KG1 (cell line): ENCODE results near the gene PHF12.
"Not testable (repeated sequence)": the region's sequence is repeated elsewhere in the genome, so short reads cannot be mapped to it uniquely, and the experiment has no call there.

Experiments
- DNase-seq: peaks from one replicate; lab custom pipeline; 2025; lab: John Stamatoyannopoulos, UW

PHF12 gene

DNA sequence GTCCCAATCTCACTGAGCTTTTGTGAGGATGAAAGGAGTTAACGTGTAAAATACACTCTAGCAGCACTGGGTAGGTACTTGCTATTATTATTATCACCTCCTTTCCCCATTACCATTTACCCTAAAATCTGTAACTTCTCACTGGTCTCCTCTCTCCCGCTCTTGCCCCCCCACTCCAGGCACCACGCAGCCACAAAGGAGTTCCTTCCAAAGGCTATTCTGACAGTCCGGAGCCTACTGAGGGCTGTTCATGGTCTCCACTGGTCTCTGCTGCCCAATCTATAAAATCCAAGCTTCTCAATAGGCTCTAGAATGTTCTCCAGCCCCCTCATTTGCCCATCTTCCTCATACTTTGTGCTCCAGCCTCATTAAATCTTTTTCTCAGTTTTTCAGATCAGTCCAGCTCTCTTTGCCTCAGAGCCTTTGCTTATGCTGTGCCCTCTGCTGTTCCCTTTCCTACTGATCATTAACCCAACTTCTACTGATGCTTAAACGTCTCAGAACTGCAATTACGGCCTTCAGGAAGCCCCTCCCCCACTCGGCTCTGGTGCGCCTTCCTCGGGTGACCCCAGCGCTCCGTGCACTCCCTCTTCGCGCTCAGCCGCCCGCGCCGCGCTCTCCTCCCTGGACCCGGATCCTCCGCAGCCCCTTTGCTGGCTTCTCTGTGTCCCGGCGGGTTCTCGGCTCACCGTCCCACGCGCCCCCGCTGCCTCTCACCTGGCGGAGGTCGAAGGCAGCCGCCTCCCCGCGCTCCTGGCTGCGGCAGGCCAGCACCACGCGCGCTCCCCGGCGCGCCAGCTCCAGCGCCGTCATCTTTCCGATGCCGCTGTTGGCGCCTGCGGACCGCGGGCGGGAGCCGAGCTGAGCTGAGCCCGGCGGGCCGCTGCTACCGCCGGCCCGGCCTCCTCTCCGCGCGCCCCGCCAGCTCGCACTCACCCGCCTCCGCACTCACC, 49.2 kb downstream of the PHF12 start:
- no peak for DNase-seq

DNA sequence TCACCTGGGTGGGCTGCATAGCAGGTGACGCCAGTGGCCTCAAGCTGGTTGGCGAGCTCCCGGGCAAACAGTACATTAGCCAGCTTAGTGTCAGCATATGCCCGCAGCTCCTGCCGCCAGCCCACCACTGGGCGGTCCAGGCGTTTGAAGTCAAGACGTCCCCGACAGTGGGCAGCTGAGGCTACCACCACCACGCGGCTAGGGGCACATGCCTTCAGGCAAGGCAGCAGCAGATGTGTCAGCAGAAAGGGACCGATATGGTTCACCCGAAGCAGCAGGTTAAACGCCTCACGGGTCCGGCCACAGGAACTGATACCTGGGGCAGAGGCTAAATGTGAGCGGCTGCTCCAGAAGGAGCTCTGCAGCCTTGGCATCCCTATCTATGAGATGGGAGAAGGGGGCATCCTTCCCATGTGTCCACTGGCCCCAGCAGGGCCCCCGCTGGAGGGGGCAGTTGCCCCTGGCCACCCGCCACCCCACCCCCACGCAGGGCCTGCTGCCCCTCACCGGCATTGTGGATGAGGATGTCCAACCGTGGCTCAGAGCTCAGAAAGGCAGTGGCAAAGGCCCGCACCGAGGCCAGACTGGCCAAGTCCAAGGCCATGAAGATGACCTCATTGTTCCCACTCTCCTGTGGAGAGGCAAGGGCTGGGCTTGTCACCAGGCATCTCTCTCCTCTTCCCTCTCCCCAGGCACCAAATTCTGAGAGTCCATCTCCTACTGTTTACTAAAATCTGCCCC, 50.2 kb downstream of the PHF12 start:
- DNase-seq, result no peak

DNA sequence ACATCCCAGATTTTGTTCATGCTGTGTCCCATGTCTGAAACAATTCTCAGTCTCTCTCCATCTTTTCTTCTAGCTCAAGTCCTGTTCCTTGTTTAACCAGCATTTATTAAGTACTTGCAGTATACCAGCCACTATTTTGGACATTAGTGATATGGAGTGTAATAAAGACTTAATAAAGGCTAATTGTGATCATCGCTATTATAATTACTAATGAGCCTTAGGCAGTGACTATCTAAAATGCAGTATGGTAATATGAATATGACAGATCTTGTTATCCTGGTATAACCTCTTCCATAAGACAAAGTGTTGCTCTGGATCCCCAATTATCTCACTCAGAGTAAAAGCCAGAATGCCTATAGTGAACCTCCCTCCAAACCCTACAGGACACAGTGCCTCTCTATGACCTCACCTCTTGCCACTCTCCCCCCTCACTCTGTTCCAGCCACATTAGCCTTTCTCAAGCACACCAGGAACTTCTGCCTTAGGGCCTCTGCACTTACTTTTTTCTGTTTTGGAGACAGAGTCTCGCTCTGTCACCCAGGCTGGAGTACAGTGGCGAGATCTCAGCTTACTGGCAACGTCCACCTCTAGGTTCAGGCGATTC, 52.0 kb downstream of the PHF12 start:
- DNase-seq, result no peak

DNA sequence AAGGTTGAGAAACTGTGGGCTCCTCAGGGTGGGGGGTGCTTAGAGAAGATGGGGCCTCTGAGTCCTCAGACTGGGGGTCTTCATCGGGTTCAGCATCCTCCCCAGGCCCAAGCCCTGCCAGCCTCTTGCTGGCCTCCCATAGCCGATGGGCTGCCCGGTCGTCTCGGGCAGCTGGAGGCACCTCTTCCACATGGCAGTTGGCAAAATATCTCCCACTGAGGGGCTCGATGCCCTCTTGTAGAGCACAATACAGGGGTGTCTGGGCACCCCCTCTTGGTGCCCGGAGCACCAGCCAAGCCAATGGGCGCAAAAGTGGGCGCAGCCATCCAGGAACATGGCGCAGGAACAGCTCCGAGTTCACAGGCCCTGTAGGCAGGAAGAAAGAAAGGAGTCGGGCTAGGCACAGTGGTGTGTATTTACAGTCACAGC, 52.8 kb downstream of the PHF12 start:
- DNase-seq, result no peak

DNA sequence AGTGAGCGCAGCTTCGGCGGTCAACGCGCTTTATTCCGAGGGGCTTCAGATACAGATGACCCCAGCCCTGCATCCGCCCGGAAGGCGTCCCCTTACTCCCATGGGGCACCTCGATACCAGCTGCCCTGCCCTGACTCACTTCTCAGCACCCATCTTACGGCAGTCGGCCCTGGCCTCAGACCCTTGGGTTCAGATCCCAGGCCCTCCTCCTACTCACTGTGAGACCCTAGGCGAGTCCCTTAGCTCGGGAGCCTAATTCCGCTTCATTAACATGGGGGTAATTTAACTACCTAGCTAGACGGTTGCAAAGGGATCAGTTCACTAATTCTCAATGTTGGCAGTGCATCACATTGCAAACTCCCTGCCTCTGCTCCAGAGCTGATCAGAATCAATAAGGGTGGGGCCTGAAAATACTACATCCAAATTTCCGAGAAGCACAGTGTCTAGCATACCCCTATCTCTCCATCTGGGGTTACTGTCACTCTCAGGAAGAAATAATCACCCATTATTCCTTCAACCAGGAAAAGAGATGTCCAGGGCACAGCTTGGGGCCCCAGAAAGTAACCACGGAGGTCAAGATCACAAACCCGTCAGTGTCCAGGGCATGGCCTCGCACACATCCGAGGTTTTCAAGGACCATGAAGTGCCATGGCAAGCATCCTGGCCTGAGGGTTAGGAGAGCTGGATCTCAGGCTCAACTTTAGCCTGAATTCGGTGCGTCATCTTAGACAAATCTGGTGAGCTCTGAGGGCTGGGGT, 53.4 kb downstream of the PHF12 start:
- no peak for DNase-seq

DNA sequence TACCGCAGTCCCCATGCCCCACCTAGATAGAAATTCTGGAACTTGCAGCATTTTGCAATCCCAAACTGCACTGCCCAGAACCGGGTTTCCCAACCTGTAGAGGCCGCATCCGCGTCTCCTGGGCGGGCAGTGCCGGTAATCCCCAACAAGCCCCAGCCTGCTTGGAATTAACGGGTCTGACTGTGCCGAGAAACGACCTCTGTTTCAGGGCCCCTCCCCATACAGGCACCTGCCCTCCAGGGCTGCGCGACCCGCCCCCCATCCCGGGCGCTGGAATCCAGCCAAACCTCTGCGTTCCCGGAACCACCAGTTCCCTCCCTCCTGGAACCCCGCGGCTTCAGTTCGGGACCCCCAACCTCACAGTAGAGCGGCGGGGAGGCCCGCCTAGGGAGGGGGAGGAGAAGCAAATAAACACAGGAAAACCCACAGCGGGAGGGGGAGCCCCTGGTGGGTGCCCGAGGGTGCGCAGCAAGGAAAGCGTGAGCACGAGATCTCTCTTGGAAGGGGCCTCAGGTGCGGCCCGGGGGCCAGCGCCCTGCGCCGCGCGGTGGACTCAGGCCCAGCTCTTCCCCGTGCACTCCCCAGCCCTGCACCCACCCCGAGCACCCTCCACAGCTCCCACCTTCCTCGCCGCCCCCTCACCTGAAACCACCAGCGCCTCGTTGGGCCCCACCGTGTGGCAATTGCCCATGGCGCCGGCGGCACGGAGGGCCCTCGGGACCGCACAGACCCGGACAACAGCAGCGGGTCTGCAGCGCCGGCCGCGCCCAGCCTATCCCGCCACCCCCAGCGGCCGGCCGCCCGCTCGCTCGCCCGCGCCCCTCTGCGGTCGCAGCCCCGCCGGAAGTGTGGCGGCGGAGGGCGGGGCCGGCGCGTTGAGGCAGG, 54.2 kb downstream of the PHF12 start, which contains the start of gene FLOT2:
Gene FLOT2, minus strand, starts transcription at position 850 of the 885 bp plus-strand sequence. Its CDS starts 159 bp downstream, at position 691.
- DNase-seq, result no peak

DNA sequence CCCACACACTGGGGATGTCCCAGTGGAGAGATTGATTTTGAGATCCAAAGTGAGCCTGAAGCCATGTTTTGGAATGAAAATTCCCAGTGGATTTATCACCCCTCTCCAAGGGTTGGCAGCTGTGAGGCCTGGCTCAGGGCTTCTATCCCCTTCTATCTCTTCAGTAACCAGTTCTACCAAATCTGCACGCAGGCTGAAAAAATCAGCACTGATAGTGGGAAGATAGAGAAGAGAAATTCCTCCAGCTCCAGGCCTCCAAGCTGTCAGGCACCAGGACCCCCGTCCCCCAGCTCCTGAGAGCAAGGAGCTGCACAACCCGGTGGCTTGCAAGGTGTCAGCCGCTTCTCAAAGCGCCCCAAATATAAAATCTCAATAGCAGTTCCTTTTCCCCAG, 54.8 kb downstream of the PHF12 start:
- DNase-seq, result no peak

DNA sequence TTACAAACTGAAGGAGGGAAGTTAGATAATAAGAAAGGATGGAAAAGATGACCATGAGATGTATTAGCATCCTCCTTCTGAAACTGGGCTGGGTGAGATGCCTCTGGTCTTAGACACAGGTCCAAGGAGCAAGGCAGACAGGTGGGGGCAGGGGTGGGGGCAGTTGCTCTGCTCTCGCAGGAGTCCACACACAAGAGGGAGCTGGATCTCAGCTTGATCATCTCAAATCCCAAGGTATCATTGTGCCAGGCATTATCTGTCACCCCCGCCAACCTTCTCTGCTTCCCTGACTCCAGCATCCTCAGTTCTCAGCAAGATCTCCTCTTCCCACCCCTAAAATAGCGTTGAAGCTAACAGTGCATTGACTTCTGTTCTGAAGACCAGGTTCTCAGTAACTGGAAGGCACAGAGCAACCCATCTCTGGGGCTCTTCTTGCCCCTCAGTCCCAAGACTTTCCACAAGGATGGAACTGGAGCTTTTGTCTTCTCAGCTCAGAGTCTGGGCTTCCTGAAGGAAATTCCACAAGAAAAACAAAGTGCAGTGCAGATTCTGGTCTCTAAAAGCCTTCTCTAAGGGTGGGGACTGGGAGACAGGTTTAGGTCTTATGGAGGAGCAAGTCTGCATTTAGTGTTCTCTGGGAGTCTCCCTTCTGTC, 55.4 kb downstream of the PHF12 start:
- DNase-seq, result no peak

DNA sequence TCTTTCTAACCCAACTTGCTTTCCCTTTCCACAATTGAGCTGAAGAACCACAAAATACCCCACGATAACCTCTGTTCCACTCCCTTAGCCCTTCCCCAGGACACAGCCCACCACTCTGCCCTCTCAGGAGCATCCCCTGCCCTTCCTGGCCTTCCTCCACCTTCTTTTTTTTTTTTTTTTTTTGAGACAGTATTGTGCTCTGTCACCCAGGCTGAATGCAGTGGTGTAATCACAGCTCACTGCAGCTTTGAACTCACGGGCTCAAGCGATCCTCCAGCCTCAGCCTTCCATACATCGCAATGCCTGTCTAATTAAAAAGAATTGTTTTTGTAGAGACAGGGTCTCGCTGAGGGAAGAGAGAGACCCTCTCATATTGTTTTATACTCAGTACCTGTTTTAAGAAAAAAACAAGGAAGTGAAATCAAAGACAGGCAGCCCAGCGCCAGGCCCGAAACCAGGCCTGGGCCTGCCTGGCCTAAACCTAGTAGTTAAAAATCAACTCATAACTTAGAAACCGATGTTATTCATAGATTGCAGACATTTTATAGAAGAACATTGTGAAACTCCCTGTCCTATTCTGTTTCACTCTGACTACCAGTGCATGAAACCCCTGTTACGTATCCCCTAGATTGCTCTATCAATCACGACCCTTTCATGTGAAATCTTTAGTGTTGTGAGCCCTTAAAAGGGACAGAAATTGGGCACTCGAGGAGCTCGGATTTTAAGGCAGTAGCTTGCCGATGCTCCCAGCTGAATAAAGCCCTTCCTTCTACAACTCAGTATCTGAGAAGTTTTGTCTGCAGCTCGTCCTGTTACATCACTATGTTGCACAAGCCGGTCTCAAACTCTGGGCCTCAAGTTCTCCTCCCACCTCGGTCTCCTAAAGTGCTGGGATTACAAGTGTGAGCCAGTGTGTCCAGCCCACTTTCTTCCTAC, 57.8 kb downstream of the PHF12 start:
- DNase-seq, result not testable (repeated sequence)

DNA sequence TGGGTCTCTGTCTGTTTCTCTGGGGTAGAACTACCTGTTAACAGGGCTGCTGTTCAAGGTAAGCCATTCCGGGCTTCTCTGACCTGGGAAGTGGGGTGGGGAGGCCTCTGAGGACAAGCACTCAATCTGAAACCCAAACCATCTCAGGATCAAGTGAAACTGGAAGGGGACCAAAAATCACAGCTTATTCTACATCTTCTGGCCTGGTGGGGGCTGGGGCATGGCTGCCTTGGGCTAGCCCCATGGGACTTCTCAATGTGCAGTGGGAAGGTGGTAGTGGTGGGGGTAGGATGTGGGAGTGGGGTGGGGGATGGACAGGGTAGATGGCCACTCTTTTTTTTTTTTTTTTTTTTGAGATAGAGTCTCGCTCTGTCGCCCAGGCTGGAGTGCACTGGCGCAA, 59.3 kb downstream of the PHF12 start:
- DNase-seq, result no peak

DNA sequence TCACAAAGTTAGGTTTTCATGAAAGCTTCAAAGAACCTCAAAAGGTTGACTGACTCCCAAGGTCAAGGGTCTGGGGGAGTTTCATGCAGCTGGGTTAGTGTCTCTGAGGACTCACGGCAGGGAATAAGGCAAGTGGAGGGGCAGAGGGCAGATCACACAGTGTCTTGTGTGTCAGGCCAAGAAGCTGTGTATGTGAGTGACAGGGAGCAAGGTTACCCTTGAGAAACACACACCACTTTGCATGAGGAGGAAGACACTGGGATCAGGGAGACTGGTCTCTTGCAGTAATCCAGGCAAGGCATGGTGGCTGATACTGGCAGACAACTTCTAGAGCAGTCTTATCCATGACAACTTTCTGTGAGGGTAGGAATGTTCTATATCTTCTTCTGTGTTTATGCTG, 60.1 kb downstream of the PHF12 start:
- no peak for DNase-seq

DNA sequence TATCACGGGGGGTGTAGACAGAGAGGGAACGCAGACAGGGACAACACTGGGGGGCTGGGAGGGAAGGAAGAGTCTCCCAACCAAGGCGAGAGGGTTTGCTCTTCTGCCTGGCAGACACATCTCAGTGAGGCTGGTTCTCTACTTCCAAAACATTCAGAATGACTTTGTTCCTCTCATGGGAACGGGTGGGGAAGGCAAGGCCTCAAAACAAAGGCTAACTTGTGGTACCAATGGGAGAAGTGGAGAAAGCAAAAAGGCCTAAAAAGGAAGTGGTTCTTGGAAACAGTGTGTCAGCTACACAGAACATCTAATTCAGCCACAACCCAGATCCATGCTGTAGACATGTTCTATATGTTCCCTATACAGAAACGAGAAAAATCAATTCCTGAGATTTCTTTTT, 61.3 kb downstream of the PHF12 start:
- DNase-seq, result no peak

DNA sequence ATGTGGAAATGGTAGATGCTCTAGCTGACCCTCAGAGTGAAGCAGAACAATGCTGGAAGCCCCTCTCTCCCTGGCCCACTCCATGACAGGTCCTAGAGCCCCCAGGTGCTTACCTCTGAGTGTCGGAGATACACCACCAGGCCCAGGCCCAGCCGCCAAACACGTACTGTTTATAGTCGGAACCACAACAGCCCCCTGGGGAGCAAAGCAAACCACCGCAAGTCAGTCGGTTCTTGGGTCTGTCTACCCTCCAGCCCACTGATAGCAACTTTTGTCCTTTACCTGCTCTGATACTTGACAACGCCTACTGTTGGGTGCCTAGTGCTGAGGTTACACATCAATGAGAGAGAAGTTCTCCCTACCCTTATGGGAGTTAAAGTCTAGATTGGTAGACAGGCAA, 62.5 kb downstream of the PHF12 start:
- DNase-seq, result no peak

DNA sequence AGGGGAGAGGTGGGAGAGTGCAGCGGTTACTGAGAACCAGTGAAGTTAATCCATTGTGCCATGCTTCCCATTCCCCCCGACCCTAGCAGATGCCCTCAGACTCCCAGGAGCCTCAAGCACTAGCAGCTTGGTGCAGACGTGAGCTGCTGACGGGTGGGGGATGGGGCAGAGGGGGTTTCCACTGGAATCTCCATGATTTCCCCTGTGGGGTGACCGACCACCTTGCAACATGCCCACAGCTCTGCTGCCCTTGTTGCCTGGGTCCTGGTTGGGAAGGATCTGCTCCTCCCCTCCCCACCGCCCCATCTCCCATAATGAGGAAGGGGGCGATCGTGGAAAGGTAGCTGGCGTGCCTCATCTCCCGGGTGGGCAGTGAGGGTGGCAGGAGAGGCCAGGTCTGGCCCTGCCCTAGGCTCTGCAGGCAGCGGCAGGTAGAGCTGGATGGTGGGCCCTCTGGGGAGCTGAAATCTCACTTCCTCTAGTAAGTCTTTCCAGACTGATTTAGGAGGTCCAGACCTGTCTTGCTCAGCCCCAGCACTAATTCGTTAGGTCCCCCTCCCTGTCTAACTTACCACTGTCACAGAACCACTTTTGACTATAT, 63.3 kb downstream of the PHF12 start:
- DNase-seq, result no peak

DNA sequence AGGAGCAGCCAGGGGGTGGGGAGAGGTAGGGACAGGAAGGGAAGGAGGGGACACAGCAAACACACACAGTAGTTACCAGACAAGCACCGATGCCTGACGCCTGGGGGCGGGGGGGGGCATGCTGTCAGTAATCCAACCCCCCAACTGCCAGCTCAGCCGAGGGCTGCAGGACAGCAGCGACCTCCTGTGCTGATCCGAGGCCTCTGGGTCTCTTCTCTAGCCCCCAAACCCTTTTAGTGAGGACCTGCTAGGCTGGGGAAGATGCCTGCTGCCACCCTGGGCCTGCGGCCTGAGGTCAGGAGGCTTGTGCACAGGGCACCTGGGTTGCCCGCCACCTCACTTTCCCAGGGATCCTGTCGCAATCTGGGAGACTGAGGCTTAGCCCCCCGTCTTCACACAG, 65.4 kb downstream of the PHF12 start:
- no peak for DNase-seq

DNA sequence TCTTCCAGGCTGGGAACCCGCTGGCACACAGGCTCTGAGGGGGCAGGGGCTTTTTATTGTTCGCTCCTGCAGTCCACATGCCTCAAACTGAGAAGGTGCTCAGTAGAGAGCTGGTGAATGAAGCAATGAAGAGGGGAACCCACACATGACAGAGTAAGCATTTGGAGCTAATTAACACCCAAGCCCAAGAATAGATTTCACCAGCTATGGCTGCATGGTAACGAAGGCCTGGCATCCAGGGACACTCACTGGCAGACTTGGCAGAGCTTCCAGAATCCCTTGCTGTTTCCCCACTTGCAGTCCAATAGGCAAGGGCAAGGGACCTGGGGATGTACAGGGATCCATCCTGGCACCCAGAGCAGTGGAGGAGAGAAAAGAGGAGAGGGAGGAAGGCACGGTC, 66.0 kb downstream of the PHF12 start:
- DNase-seq, result no peak

DNA sequence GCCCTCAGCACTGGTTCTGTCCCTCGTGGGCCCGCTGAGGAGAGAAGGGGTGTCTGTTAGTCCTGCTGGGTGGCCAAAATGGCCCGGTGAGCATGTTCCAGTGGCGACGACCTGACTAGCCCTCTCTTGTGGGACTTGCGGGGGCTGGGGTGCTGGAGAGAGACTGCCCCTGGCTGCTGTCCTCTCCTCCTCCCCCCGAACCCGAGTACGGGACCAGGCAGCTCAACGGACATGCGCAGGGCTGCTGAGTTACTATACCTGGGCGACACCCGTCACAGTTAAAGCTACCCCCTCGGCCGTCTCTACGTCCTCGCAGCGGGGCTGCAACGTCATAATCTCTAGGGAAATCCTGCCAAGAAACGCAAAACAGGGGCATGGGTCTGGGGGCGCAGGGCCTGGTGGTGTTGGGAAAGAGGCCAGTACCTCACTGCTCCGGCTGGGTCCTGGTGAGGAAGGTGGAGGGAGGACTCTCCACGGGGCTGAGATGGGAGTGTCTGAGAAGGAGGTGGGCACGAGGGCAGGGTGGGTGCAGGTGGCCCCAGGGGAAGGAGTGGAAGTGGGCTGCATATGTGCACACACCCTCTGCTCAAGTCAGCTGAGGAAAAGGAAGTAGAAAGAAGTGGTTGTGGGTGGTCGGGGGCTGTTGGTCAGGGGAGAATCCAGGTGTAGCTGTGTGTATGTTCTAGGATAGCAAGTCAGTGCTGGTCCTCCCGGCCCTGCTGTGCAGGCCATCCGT, 67.2 kb downstream of the PHF12 start:
- DNase-seq, result no peak
